HEK293 (cell line): ENCODE data around the gene ZNHIT2.

Source experiments
- BCL11B ChIP-seq: fragments of 450-650 bp; formaldehyde crosslinking; IDR thresholded peaks from 2 replicates; pipeline ENCODE4 v1.5.1; 2016; ENCODE audit warnings: low read depth, missing biosample characterization, missing genetic modification characterization
- CTCF ChIP-seq: fragments of 450-650 bp; formaldehyde crosslinking; IDR thresholded peaks from 2 replicates; pipeline ENCODE4 v1.5.1; 2016; ENCODE audit warnings: missing biosample characterization, missing genetic modification characterization
- HOXD13 ChIP-seq: sonication (generic); formaldehyde crosslinking; IDR thresholded peaks from 2 replicates; pipeline ENCODE4 v1.8.0; 2022; ENCODE audit warnings: missing genetic modification reagents, borderline replicate concordance
- KLF1 ChIP-seq: fragments of 450-650 bp; formaldehyde crosslinking; IDR thresholded peaks from 2 replicates; pipeline ENCODE4 v1.5.1; 2016; ENCODE audit warnings: missing biosample characterization, missing genetic modification characterization
- MEIS1 ChIP-seq: sonication (generic); formaldehyde crosslinking; IDR thresholded peaks from 2 replicates; pipeline ENCODE4 v1.8.1; 2022; ENCODE audit warnings: missing genetic modification reagents, mild to moderate bottlenecking, borderline replicate concordance
- OVOL3 ChIP-seq: fragments of 450-650 bp; formaldehyde crosslinking; IDR thresholded peaks from 2 replicates; pipeline ENCODE4 v1.5.1; 2016; ENCODE audit warnings: missing biosample characterization, missing genetic modification characterization
- PBX3 ChIP-seq: sonication (generic); formaldehyde crosslinking; IDR thresholded peaks from 2 replicates; pipeline ENCODE4 v1.8.1; 2022; ENCODE audit warnings: mild to moderate bottlenecking, moderate library complexity, missing genetic modification reagents
- SALL2 ChIP-seq: fragments of 450-650 bp; formaldehyde crosslinking; IDR thresholded peaks from 2 replicates; pipeline ENCODE4 v1.5.0; 2017; ENCODE audit warnings: missing biosample characterization, mild to moderate bottlenecking, missing genetic modification characterization, borderline replicate concordance
- SCRT2 ChIP-seq: fragments of 450-650 bp; formaldehyde crosslinking; IDR thresholded peaks from 2 replicates; pipeline ENCODE4 v1.5.1; 2016; ENCODE audit warnings: missing biosample characterization, missing genetic modification characterization
- SETDB1 ChIP-seq: IDR thresholded peaks from one replicate; pipeline ENCODE4 v1.6.1; 2017; ENCODE audit warnings: mild to moderate bottlenecking, low read length, moderate library complexity, mixed read lengths; ENCODE audit not compliant: insufficient read length
- SP7 ChIP-seq: fragments of 450-650 bp; formaldehyde crosslinking; IDR thresholded peaks from 2 replicates; pipeline ENCODE4 v1.5.1; 2016; ENCODE audit warnings: missing biosample characterization, missing genetic modification characterization
- YY2 ChIP-seq: fragments of 450-650 bp; formaldehyde crosslinking; IDR thresholded peaks from 2 replicates; pipeline ENCODE4 v1.5.1; 2016; ENCODE audit warnings: missing biosample characterization, missing genetic modification characterization
- ZBTB1 ChIP-seq: fragments of 450-650 bp; formaldehyde crosslinking; IDR thresholded peaks from 2 replicates; pipeline ENCODE4 v1.5.1; 2016; ENCODE audit warnings: missing biosample characterization, missing genetic modification characterization
- ZBTB21 ChIP-seq: fragments of 450-650 bp; formaldehyde crosslinking; IDR thresholded peaks from 2 replicates; pipeline ENCODE4 v1.5.1; 2017; ENCODE audit warnings: missing biosample characterization, missing genetic modification characterization
- ZBTB7A ChIP-seq: fragments of 450-650 bp; formaldehyde crosslinking; IDR thresholded peaks from 2 replicates; pipeline ENCODE4 v1.5.1; 2016; ENCODE audit warnings: low read depth, missing biosample characterization, missing genetic modification characterization
- ZNF148 ChIP-seq: fragments of 450-650 bp; formaldehyde crosslinking; IDR thresholded peaks from 2 replicates; pipeline ENCODE4 v1.5.0; 2017; ENCODE audit warnings: missing biosample characterization, missing genetic modification characterization, borderline replicate concordance
- ZNF16 ChIP-seq: fragments of 450-650 bp; formaldehyde crosslinking; IDR thresholded peaks from 2 replicates; pipeline ENCODE4 v1.5.1; 2016; ENCODE audit warnings: low read depth, missing biosample characterization, missing genetic modification characterization
- ZNF184 ChIP-seq: fragments of 450-650 bp; IDR thresholded peaks from 2 replicates; pipeline ENCODE4 v1.5.1; 2018; ENCODE audit warnings: missing biosample characterization, mild to moderate bottlenecking, missing genetic modification characterization
- ZNF221 ChIP-seq: fragments of 450-650 bp; formaldehyde crosslinking; IDR thresholded peaks from 2 replicates; pipeline ENCODE4 v1.5.1; 2017; ENCODE audit warnings: missing biosample characterization, missing genetic modification characterization, borderline replicate concordance
- ZNF223 ChIP-seq: fragments of 450-650 bp; formaldehyde crosslinking; IDR thresholded peaks from 2 replicates; pipeline ENCODE4 v1.5.1; 2016; ENCODE audit warnings: missing biosample characterization, missing genetic modification characterization
- ZNF26 ChIP-seq: fragments of 450-650 bp; formaldehyde crosslinking; IDR thresholded peaks from 2 replicates; pipeline ENCODE4 v1.5.1; 2016; ENCODE audit warnings: missing biosample characterization, missing genetic modification characterization
- ZNF274 ChIP-seq, 2 experiments: fragments of 200-500 bp in 1 of 2; fragments of 450-650 bp in 1 of 2; sonication (Bioruptor generic) in 1 of 2; formaldehyde crosslinking in 1 of 2; IDR thresholded peaks; 2 replicates each; pipeline versions ENCODE4 v1.5.1 to v1.6.1; 2014 to 2016; ENCODE audit warnings: borderline replicate concordance in 1 of 2, inconsistent platforms in 1 of 2, low read length in 1 of 2, missing biosample characterization in 1 of 2, missing genetic modification characterization in 1 of 2
- ZNF391 ChIP-seq: fragments of 450-650 bp; formaldehyde crosslinking; IDR thresholded peaks from 2 replicates; pipeline ENCODE4 v1.5.1; 2016; ENCODE audit warnings: low read depth, missing biosample characterization, missing genetic modification characterization, borderline replicate concordance
- ZNF404 ChIP-seq: fragments of 450-650 bp; formaldehyde crosslinking; IDR thresholded peaks from 2 replicates; pipeline ENCODE4 v1.5.1; 2017; ENCODE audit warnings: missing biosample characterization, missing genetic modification characterization
- ZNF416 ChIP-seq: fragments of 450-650 bp; formaldehyde crosslinking; IDR thresholded peaks from 2 replicates; pipeline ENCODE4 v1.5.1; 2016; ENCODE audit warnings: missing biosample characterization, missing genetic modification characterization
- ZNF501 ChIP-seq: fragments of 450-650 bp; formaldehyde crosslinking; IDR thresholded peaks from 2 replicates; pipeline ENCODE4 v1.5.1; 2016; ENCODE audit warnings: missing biosample characterization, missing genetic modification characterization
- ZNF560 ChIP-seq: fragments of 450-650 bp; formaldehyde crosslinking; IDR thresholded peaks from 2 replicates; pipeline ENCODE4 v1.5.1; 2017; ENCODE audit warnings: missing biosample characterization, missing genetic modification characterization, borderline replicate concordance
- ZNF623 ChIP-seq: fragments of 450-650 bp; formaldehyde crosslinking; IDR thresholded peaks from 2 replicates; pipeline ENCODE4 v1.5.1; 2016; ENCODE audit warnings: missing biosample characterization, missing genetic modification characterization
- ZNF677 ChIP-seq: fragments of 450-650 bp; IDR thresholded peaks from 2 replicates; pipeline ENCODE4 v1.5.0; 2018; ENCODE audit warnings: missing biosample characterization, mild to moderate bottlenecking, missing genetic modification characterization, moderate library complexity
- ZNF701 ChIP-seq: fragments of 450-650 bp; formaldehyde crosslinking; IDR thresholded peaks from 2 replicates; pipeline ENCODE4 v1.5.1; 2016; ENCODE audit warnings: missing biosample characterization, missing genetic modification characterization
- ZNF747 ChIP-seq: fragments of 450-650 bp; formaldehyde crosslinking; IDR thresholded peaks from 2 replicates; pipeline ENCODE4 v1.5.1; 2016; ENCODE audit warnings: missing biosample characterization, missing genetic modification characterization
- ZNF792 ChIP-seq: fragments of 450-650 bp; formaldehyde crosslinking; IDR thresholded peaks from 2 replicates; pipeline ENCODE4 v1.5.1; 2016; ENCODE audit warnings: missing biosample characterization, missing genetic modification characterization
- ZNF837 ChIP-seq: fragments of 450-650 bp; formaldehyde crosslinking; IDR thresholded peaks from 2 replicates; pipeline ENCODE4 v1.5.1; 2016; ENCODE audit warnings: missing biosample characterization, missing genetic modification characterization
- ZNF843 ChIP-seq: fragments of 450-650 bp; formaldehyde crosslinking; IDR thresholded peaks from 2 replicates; pipeline ENCODE4 v1.5.1; 2016; ENCODE audit warnings: missing biosample characterization, missing genetic modification characterization
- ZSCAN16 ChIP-seq: fragments of 450-650 bp; formaldehyde crosslinking; IDR thresholded peaks from 2 replicates; pipeline ENCODE4 v1.5.1; 2016; ENCODE audit warnings: missing biosample characterization, missing genetic modification characterization

Gene ZNHIT2

GRCh38 chr11:65121865-65122696 lies 4.6 kb upstream of the ZNHIT2 start, which contains the start of the genes FAU and MRPL49 (continued):
- TF ChIP-seq PBX3 (CRISPR knock-in tag) (peak; percentile 85; the same call in 1 of the 2 replicates), SCRT2 (no peak), ZNF560 (tag by site-specific recombination) (no peak), ZNF26 (tag by site-specific recombination) (no peak), OVOL3 (tag by site-specific recombination) (no peak), ZNF416 (tag by site-specific recombination) (no peak), ZNF221 (tag by site-specific recombination) (no peak), ZNF843 (peak; percentile 53; the same call in 1 of the 2 replicates), ZBTB1 (tag by site-specific recombination) (no peak), ZNF792 (tag by site-specific recombination) (no peak), KLF1 (tag by site-specific recombination) (peak; percentile 49; the same call in 1 of the 2 replicates), ZNF747 (tag by site-specific recombination) (no peak), ZNF837 (no peak), ZNF184 (tag by site-specific recombination) (no peak), MEIS1 (no peak), ZNF148 (tag by site-specific recombination) (no peak), ZNF16 (no peak), YY2 (tag by site-specific recombination) (peak; percentile 86), ZNF391 (tag by site-specific recombination) (no peak; the same call in 1 of the 2 replicates), BCL11B (tag by site-specific recombination) (no peak), ZNF223 (no peak), ZNF623 (tag by site-specific recombination) (no peak), ZBTB7A (tag by site-specific recombination) (no peak), SALL2 (tag by site-specific recombination) (no peak), ZBTB21 (peak; percentile 57; the same call in 1 of the 2 replicates), CTCF (tag by site-specific recombination) (no peak), SETDB1 (no peak), ZNF677 (tag by site-specific recombination) (no peak), ZSCAN16 (no peak), ZNF274 (IDR thresholded peaks at IDR 0.05; ENCODE audit: low read length) (no peak), ZNF274 (tag by site-specific recombination; IDR thresholded peaks at IDR 0.05; ENCODE audit: borderline replicate concordance) (no peak), SP7 (tag by site-specific recombination) (peak; percentile 74), HOXD13 (CRISPR knock-in tag) (no peak), ZNF501 (tag by site-specific recombination) (peak; percentile 74), ZNF404 (tag by site-specific recombination) (no peak), ZNF701 (no peak)
